ENCODE results near the gene HPCAL1. TPM values are rescaled to one million over a fixed set of nuclear protein-coding genes. Genes with fewer than 3 reads are reported as not detected.

The HPCAL1 gene
- total and polyA plus RNA-seq, 9 donors: 18.8 to 51.0 (median 30.1) TPM

GRCh38 chr2:10387033-10387432 is 84.3 kb downstream of the HPCAL1 start:
- Histone ChIP-seq H3K9me3 (replicated peaks; ENCODE audit: control insufficient read depth, low read depth, low read length) (no peaks in the 10 kb centered on the region), H3K27me3 (ENCODE audit: control insufficient read depth, insufficient read depth, low read length) (peaks cover 3% of the 10 kb centered on the region), H3K27ac (ENCODE audit: low read length) (no peak overlapping the region), H3K4me1 (ENCODE audit: control insufficient read depth, insufficient read depth, low read length) (peaks cover 55% of the 10 kb centered on the region), H3K36me3 (ENCODE audit: control insufficient read depth, insufficient read depth, low read length) (no peaks in the 10 kb centered on the region), H3K4me3 (ENCODE audit: low read length) (no peak overlapping the region)
- WGBS (ENCODE audit: insufficient coverage): 83% methylated on average over 8 of the region's 14 CpGs
- no peak for DNase-seq

DNA sequence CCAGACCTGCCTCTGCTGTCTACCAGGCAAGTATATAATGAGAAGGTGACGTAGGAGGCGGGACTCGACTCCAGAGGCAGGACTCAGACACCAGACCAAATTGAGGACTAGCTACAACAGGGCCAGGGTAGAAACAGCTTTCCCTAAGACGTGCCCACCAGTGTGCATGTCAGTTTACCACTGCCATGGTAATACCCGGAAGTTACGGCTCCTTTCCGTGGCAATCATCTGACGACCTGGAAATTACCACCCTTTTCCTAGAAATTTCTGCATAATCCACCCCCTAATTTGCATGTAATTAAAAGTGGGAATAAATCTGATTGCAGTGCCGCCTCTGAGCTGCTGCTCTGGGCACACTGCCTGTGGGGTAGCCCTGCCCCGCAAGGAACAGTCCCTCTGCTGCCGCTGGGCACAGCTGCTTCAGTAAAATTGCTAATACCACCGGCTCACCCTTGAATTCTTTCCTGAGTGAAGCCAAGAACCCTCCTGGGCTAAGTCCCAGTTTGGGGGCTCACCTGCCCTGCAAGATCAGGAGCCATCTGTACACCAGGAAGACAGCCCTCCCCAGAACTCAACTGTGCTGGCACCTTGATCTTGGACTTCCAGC is 86.4 kb downstream of the HPCAL1 start:
- Histone ChIP-seq H3K4me1 (ENCODE audit: control insufficient read depth, insufficient read depth, low read length) (peaks cover 55% of the 10 kb centered on the region), H3K27ac (ENCODE audit: low read length) (peak overlapping the region; percentile 57), H3K27me3 (ENCODE audit: control insufficient read depth, insufficient read depth, low read length) (peaks cover 3% of the 10 kb centered on the region), H3K36me3 (ENCODE audit: control insufficient read depth, insufficient read depth, low read length) (no peaks in the 10 kb centered on the region), H3K4me3 (ENCODE audit: low read length) (no peak overlapping the region), H3K9me3 (replicated peaks; ENCODE audit: control insufficient read depth, low read depth, low read length) (no peaks in the 10 kb centered on the region)
- WGBS (ENCODE audit: insufficient coverage): 75% methylated on average over 7 of the region's 12 CpGs
- DNase-seq: no peak

DNA sequence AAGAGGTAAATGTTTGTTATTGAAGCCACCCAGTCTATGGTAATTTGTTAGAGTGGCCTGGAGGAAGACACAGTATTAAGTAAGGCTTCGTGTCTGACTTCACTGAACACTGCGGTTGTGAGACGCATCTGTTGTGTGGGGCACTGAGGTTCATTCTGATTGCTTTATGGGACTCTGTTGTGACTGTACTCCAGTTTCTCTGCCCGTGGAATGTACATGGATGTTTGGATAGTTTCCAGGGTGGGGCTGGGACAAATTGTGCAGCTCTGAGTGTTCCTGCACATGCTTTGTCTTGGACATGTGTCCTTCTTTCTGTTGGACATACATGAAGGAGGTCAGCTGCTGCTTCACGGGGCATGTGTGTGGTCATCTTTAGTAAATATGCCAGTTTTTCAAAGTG is 86.9 kb downstream of the HPCAL1 start:
- DNase-seq: peak; percentile 51
- Histone ChIP-seq H3K27ac (ENCODE audit: low read length) (peak overlapping the region; percentile 57), H3K4me1 (ENCODE audit: control insufficient read depth, insufficient read depth, low read length) (peaks cover 55% of the 10 kb centered on the region), H3K9me3 (replicated peaks; ENCODE audit: control insufficient read depth, low read depth, low read length) (no peaks in the 10 kb centered on the region), H3K27me3 (ENCODE audit: control insufficient read depth, insufficient read depth, low read length) (peaks cover 3% of the 10 kb centered on the region), H3K36me3 (ENCODE audit: control insufficient read depth, insufficient read depth, low read length) (no peaks in the 10 kb centered on the region), H3K4me3 (ENCODE audit: low read length) (no peak overlapping the region)
- WGBS (ENCODE audit: insufficient coverage): 53% methylated on average over 5 of the region's 5 CpGs

DNA sequence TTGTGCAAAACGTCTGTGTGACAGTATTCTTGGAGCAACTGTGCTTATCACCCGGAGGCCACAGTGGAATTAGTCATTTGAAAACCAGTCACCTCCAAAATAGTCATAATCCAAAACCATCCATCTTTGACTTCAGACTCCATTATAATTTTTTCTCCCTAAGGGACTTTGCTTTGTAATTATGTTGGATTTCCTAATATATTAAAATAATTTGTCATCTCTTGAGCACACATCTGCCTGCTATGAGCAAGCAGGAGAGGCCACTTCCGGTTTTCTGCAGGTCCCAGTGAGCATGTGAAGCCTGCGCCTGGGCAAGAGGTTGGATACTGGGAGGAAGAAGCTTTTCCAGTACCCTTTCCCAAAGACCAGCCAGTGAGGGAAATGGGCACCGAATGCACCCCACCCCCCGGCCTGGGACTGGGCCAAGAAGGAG is 87.7 kb downstream of the HPCAL1 start:
- no peak for DNase-seq
- Histone ChIP-seq H3K4me1 (ENCODE audit: control insufficient read depth, insufficient read depth, low read length) (peaks cover 51% of the 10 kb centered on the region), H3K27ac (ENCODE audit: low read length) (no peak overlapping the region), H3K36me3 (ENCODE audit: control insufficient read depth, insufficient read depth, low read length) (no peaks in the 10 kb centered on the region), H3K9me3 (replicated peaks; ENCODE audit: control insufficient read depth, low read depth, low read length) (no peaks in the 10 kb centered on the region), H3K27me3 (ENCODE audit: control insufficient read depth, insufficient read depth, low read length) (peaks cover 3% of the 10 kb centered on the region), H3K4me3 (ENCODE audit: low read length) (no peak overlapping the region)
- 45% methylated on average over 2 of the region's 6 CpGs for WGBS (ENCODE audit: insufficient coverage)

DNA sequence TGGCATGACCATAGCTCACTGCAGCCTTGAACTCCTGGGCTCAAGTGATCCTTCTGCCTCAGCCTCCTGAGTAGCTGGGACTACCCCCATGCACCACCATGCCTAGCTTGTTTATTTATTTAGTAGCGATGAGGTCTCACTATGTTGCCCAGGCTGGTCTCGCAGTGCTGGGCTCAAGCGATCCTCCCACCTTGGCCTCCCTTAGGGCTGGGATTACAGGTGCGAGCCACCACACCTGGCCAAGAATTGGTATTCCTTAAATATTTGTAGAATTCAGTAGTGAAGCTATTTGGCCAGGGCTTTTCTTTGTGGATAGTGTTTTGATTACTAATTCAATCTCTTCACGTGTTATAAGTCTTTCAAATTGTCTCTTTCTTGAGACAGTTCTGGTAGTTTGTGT is 89.4 kb downstream of the HPCAL1 start:
- DNase-seq: no peak
- Histone ChIP-seq H3K36me3 (ENCODE audit: control insufficient read depth, insufficient read depth, low read length) (no peaks in the 10 kb centered on the region), H3K9me3 (replicated peaks; ENCODE audit: control insufficient read depth, low read depth, low read length) (no peaks in the 10 kb centered on the region), H3K4me3 (ENCODE audit: low read length) (no peak overlapping the region), H3K27me3 (ENCODE audit: control insufficient read depth, insufficient read depth, low read length) (no peaks in the 10 kb centered on the region), H3K4me1 (ENCODE audit: control insufficient read depth, insufficient read depth, low read length) (peaks cover 40% of the 10 kb centered on the region), H3K27ac (ENCODE audit: low read length) (no peak overlapping the region)
- 90% methylated on average over 2 of the region's 5 CpGs for WGBS (ENCODE audit: insufficient coverage)

- Histone ChIP-seq H3K4me1 (ENCODE audit: control insufficient read depth, insufficient read depth, low read length) (peaks cover 42% of the 10 kb centered on the region), H3K9me3 (replicated peaks; ENCODE audit: control insufficient read depth, low read depth, low read length) (no peaks in the 10 kb centered on the region), H3K27ac (ENCODE audit: low read length) (no peak overlapping the region), H3K4me3 (ENCODE audit: low read length) (no peak overlapping the region), H3K36me3 (ENCODE audit: control insufficient read depth, insufficient read depth, low read length) (no peaks in the 10 kb centered on the region), H3K27me3 (ENCODE audit: control insufficient read depth, insufficient read depth, low read length) (no peaks in the 10 kb centered on the region)
- WGBS (ENCODE audit: insufficient coverage): no CpG with 5 or more reads among the region's 6 CpGs
- DNase-seq: no peak
These were observed 89.8 kb downstream of the HPCAL1 start for GRCh38 chr2:10392548-10392947.

- H3K4me1 ChIP-seq (ENCODE audit: control insufficient read depth, insufficient read depth, low read length): peaks cover 42% of the 10 kb centered on the region
- whole genome bisulfite sequencing (ENCODE audit: insufficient coverage): 47% methylated on average over 3 of the region's 9 CpGs
These were observed 90.4 kb downstream of the HPCAL1 start for GRCh38 chr2:10392951-10393639.

GRCh38 chr2:10393640-10393982 is 90.9 kb downstream of the HPCAL1 start:
- H3K27ac ChIP-seq (ENCODE audit: low read length): no peak overlapping the region
- no peaks in the 10 kb centered on the region for H3K36me3 ChIP-seq (ENCODE audit: control insufficient read depth, insufficient read depth, low read length)
- H3K9me3 ChIP-seq (replicated peaks; ENCODE audit: control insufficient read depth, low read depth, low read length): no peaks in the 10 kb centered on the region
- H3K27me3 ChIP-seq (ENCODE audit: control insufficient read depth, insufficient read depth, low read length): no peaks in the 10 kb centered on the region
- WGBS (ENCODE audit: insufficient coverage): 94% methylated on average over 2 of the region's 4 CpGs
- H3K4me3 ChIP-seq (ENCODE audit: low read length): no peak overlapping the region
- H3K4me1 ChIP-seq (ENCODE audit: control insufficient read depth, insufficient read depth, low read length): peaks cover 45% of the 10 kb centered on the region
- no peak for DNase-seq

More at GRCh38 chr2:10392951-10393639, 90.4 kb downstream of the HPCAL1 start:
- H3K27ac ChIP-seq (ENCODE audit: low read length): no peak overlapping the region
- DNase-seq: no peak
- no peaks in the 10 kb centered on the region for H3K27me3 ChIP-seq (ENCODE audit: control insufficient read depth, insufficient read depth, low read length)
- H3K36me3 ChIP-seq (ENCODE audit: control insufficient read depth, insufficient read depth, low read length): no peaks in the 10 kb centered on the region
- H3K9me3 ChIP-seq (replicated peaks; ENCODE audit: control insufficient read depth, low read depth, low read length): no peaks in the 10 kb centered on the region
- H3K4me3 ChIP-seq (ENCODE audit: low read length): no peak overlapping the region

DNA sequence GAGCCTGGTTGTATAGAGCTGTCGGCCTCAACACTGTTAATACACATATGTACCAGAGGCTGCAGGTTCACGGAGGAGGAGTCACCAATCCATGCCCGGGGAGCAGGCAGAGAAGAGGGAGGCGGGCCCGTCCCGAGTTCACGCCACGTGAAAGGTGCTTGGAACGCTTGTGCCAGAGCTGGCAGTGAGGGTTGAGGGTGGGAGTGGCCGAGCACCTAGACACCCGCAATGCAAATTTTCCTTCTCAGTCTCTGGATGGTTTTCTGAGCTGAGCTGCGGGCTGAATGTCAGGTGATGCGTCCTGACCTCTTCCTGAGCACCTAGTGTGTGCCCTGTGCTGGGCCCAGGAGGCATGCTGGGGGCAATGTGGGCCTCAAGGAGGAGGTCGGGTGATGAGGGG is 93.2 kb downstream of the HPCAL1 start:
- Histone ChIP-seq H3K4me3 (ENCODE audit: low read length) (no peak overlapping the region), H3K36me3 (ENCODE audit: control insufficient read depth, insufficient read depth, low read length) (no peaks in the 10 kb centered on the region), H3K27me3 (ENCODE audit: control insufficient read depth, insufficient read depth, low read length) (no peaks in the 10 kb centered on the region), H3K9me3 (replicated peaks; ENCODE audit: control insufficient read depth, low read depth, low read length) (no peaks in the 10 kb centered on the region), H3K4me1 (ENCODE audit: control insufficient read depth, insufficient read depth, low read length) (peaks cover 32% of the 10 kb centered on the region), H3K27ac (ENCODE audit: low read length) (no peak overlapping the region)
- 76% methylated on average over 13 of the region's 14 CpGs for WGBS (ENCODE audit: insufficient coverage)
- no peak for DNase-seq

- Histone ChIP-seq H3K27ac (ENCODE audit: low read length) (no peak overlapping the region), H3K4me3 (ENCODE audit: low read length) (no peak overlapping the region), H3K27me3 (ENCODE audit: control insufficient read depth, insufficient read depth, low read length) (no peaks in the 10 kb centered on the region), H3K9me3 (replicated peaks; ENCODE audit: control insufficient read depth, low read depth, low read length) (no peaks in the 10 kb centered on the region), H3K4me1 (ENCODE audit: control insufficient read depth, insufficient read depth, low read length) (peaks cover 34% of the 10 kb centered on the region), H3K36me3 (ENCODE audit: control insufficient read depth, insufficient read depth, low read length) (no peaks in the 10 kb centered on the region)
- DNase-seq: no peak
- 83% methylated on average over 11 of the region's 13 CpGs for WGBS (ENCODE audit: insufficient coverage)
These were observed 93.8 kb downstream of the HPCAL1 start for GRCh38 chr2:10396464-10396863.
